Activated CD4-positive, alpha-beta T cell treated with anti-CD3 and anti-CD28 coated beads, Interleukin-2, amount 10 ng/mL, durations not matched to agents 24 days and 14 days (primary cell): ENCODE data around the gene SYNE2. TPM values are rescaled to one million over a fixed set of nuclear protein-coding genes. Genes with fewer than 3 reads are reported as not detected.

ENCODE experiments used
- DNase-seq: peaks from one replicate; pipeline ENCODE4 v3.0.0; 2022
- H3K27ac Mint-ChIP-seq: one replicate; pipeline ENCODE4 v1.8.0; 2022; ENCODE audit warnings: mild to moderate bottlenecking, mixed read lengths
- H3K27me3 Mint-ChIP-seq: one replicate; pipeline ENCODE4 v1.8.0; 2022; ENCODE audit warnings: mixed read lengths
- H3K36me3 Mint-ChIP-seq: one replicate; pipeline ENCODE4 v1.8.0; 2022; ENCODE audit warnings: low read depth, mild to moderate bottlenecking, mixed read lengths
- H3K4me1 Mint-ChIP-seq: one replicate; pipeline ENCODE4 v1.8.0; 2021; ENCODE audit warnings: mixed read lengths
- H3K4me3 Mint-ChIP-seq: one replicate; pipeline ENCODE4 v1.8.0; 2022; ENCODE audit warnings: mild to moderate bottlenecking, moderate library complexity, mixed read lengths
- H3K9me3 Mint-ChIP-seq: one replicate; pipeline ENCODE4 v1.8.0; 2021; ENCODE audit warnings: mixed read lengths
- intact Hi-C: fragments of 100-400 bp; cut with micrococcal nuclease; formaldehyde crosslinking; loops from one replicate; pipeline ENCODE4 v1.15.1; 2023
- total RNA-seq: library from RNA; stranded (reverse); gene quantifications from 2 replicates; pipeline ENCODE4 v1.2.3, GENCODE V29; 2022

SYNE2 gene
- total RNA-seq, 1 donor from 2014 or later, result 22.4 TPM

GRCh38 chr14:64248689-64249088 lies 395.9 kb downstream of the SYNE2 start:
- intact Hi-C loops, result no loop called here
- no peak for DNase-seq
- Mint-ChIP-seq H3K4me3 (no peak overlapping the region), H3K9me3 (no peaks in the 10 kb centered on the region), H3K4me1 (no peaks in the 10 kb centered on the region), H3K27me3 (peaks cover 17% of the 10 kb centered on the region), H3K36me3 (no peaks in the 10 kb centered on the region), H3K27ac (no peak overlapping the region)

GRCh38 chr14:64249363-64249762 lies 396.6 kb downstream of the SYNE2 start:
- no peaks in the 10 kb centered on the region for H3K9me3 Mint-ChIP-seq
- DNase-seq, result no peak
- H3K36me3 Mint-ChIP-seq, result no peaks in the 10 kb centered on the region
- H3K27me3 Mint-ChIP-seq, result peaks cover 17% of the 10 kb centered on the region
- intact Hi-C loops, result no loop called here
- no peak overlapping the region for H3K27ac Mint-ChIP-seq
- H3K4me3 Mint-ChIP-seq, result no peak overlapping the region
- no peaks in the 10 kb centered on the region for H3K4me1 Mint-ChIP-seq

GRCh38 chr14:64253672-64254071 lies 400.9 kb downstream of the SYNE2 start:
- no peaks in the 10 kb centered on the region for H3K4me1 Mint-ChIP-seq
- DNase-seq, result no peak
- no peaks in the 10 kb centered on the region for H3K36me3 Mint-ChIP-seq
- no peaks in the 10 kb centered on the region for H3K9me3 Mint-ChIP-seq
- H3K27me3 Mint-ChIP-seq, result peaks cover 16% of the 10 kb centered on the region
- no peak overlapping the region for H3K4me3 Mint-ChIP-seq
- H3K27ac Mint-ChIP-seq, result no peak overlapping the region
- intact Hi-C loops, result no loop called here

GRCh38 chr14:64255756-64256155 lies 403.0 kb downstream of the SYNE2 start:
- Mint-ChIP-seq H3K27me3 (peaks cover 7% of the 10 kb centered on the region), H3K4me1 (no peaks in the 10 kb centered on the region)

GRCh38 chr14:64260418-64260817 lies 407.6 kb downstream of the SYNE2 start:
- H3K36me3 Mint-ChIP-seq, result no peaks in the 10 kb centered on the region
- H3K4me3 Mint-ChIP-seq, result no peak overlapping the region
- peaks cover 5% of the 10 kb centered on the region for H3K27me3 Mint-ChIP-seq
- peaks cover 4% of the 10 kb centered on the region for H3K9me3 Mint-ChIP-seq
- no peaks in the 10 kb centered on the region for H3K4me1 Mint-ChIP-seq
- DNase-seq, result no peak
- no peak overlapping the region for H3K27ac Mint-ChIP-seq
- intact Hi-C loops, result no loop called here

More at GRCh38 chr14:64255756-64256155, 403.0 kb downstream of the SYNE2 start:
- intact Hi-C loops, result no loop called here
- Mint-ChIP-seq H3K27ac (no peak overlapping the region), H3K36me3 (no peaks in the 10 kb centered on the region), H3K4me3 (no peak overlapping the region), H3K9me3 (no peaks in the 10 kb centered on the region)
- no peak for DNase-seq

GRCh38 chr14:64265222-64265621 lies 412.4 kb downstream of the SYNE2 start:
- Mint-ChIP-seq H3K9me3 (peaks cover 12% of the 10 kb centered on the region), H3K27me3 (no peaks in the 10 kb centered on the region), H3K27ac (no peak overlapping the region), H3K36me3 (peaks cover 7% of the 10 kb centered on the region), H3K4me1 (peaks cover 20% of the 10 kb centered on the region), H3K4me3 (no peak overlapping the region)
- intact Hi-C loops, result no loop called here
- no peak for DNase-seq

GRCh38 chr14:64266239-64266638 lies 413.4 kb downstream of the SYNE2 start:
- peak overlapping the region; percentile 56 for H3K27ac Mint-ChIP-seq
- H3K4me3 Mint-ChIP-seq, result peak overlapping the region; percentile 16

GRCh38 chr14:64272019-64272418 lies 419.2 kb downstream of the SYNE2 start:
- intact Hi-C loops, result no loop called here
- Mint-ChIP-seq H3K36me3 (no peaks in the 10 kb centered on the region), H3K4me3 (no peak overlapping the region), H3K4me1 (peaks cover 6% of the 10 kb centered on the region), H3K9me3 (no peaks in the 10 kb centered on the region), H3K27ac (no peak overlapping the region), H3K27me3 (peaks cover 4% of the 10 kb centered on the region)
- DNase-seq, result no peak

More at GRCh38 chr14:64266239-64266638, 413.4 kb downstream of the SYNE2 start:
- peaks cover 12% of the 10 kb centered on the region for H3K9me3 Mint-ChIP-seq
- no peaks in the 10 kb centered on the region for H3K27me3 Mint-ChIP-seq
- H3K36me3 Mint-ChIP-seq, result peaks cover 7% of the 10 kb centered on the region
- DNase-seq, result peak; percentile 63
- intact Hi-C loops, result no loop called here
- peaks cover 20% of the 10 kb centered on the region for H3K4me1 Mint-ChIP-seq

Other genes starting within 250 kb of the SYNE2 start
- 32.6 and 33.1 TPM in 2 replicates for gene WDR89, start 211.1 kb upstream of the SYNE2 start, total RNA-seq
- 12.2 and 13.3 TPM in 2 replicates for gene SGPP1, start 124.9 kb upstream of the SYNE2 start, total RNA-seq